Activated effector memory CD4-positive, alpha-beta T cell treated with Interleukin-2 at 50 U/mL for 16 hours (primary cell): Measurements from ENCODE around the gene MOB2.

Experiments used
- DNase-seq: peaks from one replicate; pipeline ENCODE4 v3.0.0-alpha.2; 2020

The MOB2 gene

DNA sequence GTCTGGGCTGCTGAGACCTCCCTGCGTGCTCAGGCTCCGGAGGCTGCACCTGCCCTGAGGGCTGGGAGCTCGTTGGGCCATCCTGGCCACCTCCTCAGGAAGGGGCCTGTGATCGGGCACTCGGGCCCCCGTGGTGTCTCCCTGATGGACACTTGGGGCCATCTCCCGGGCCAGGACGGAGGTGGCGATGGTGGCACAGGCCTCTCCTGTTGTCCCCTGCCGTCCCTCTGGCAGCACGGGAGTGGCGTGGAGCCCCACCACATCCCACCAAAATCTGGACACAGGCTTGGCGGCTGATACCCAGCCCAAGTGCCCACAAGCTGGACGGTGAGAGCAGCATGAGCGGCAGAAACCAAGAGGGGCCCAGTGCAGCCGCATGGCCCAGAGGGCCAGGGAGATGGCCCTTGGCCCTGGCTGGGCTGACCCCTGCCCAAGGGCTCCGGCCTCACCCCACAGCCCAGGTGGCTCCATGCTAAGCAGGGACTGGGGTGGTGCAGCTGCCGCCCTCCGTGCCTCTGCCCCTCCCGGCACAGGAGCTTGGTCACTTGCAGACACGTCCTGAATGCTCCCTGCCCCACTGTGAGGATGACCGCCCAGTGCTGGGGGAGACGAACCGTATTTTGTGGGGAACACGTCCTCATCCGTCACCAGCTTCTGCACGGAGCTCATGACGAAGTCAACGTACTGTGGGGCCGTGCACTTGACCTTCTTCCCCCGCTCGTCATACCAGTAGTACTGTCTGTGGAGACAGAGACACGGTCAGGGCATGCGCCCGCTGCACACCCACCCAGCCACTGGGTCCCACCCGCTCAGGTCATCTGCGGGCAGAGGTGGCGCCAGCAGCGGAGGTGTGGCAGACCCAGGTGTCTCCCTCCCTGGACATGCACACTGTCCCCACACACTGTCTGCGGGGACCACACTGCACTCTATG is 15.6 kb downstream of the MOB2 start:
- DNase-seq = no peak

DNA sequence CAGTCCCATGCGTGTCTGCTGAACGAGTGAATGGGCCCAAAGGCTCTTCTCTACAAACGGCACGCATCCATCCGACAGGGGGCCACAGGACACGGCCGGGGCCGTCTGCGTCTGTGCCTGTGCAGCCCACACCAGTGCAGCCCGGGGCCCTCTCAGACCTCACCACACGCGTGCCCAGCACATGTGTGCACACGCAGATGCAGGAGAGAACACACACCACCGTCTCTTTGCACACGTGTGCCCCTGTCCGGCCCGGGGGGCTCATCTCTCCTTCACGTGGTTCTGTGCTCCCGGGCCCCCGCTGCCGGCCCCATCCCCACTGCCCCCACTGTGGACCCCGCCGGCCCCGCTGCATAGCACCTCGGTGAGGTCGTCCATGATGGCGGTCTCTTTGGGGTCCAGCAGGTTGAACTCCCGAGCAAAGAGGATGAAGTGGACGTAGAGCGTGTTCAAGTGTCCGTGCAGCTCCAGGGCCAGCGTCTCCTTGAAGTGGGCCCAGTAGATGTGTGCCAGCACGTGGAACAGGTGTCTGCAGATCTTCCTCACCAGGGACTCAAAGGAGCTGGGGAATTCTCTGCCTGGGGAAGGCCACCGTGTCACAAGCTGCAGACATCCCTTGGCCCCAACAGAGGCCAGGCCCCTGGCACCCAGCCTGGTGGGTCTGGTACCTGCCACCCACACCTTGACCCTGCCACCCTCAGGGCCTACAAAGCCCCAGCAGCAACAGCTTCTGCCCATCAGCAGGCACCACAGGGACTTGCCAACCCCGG is 16.5 kb downstream of the MOB2 start:
- DNase-seq = no peak

DNA sequence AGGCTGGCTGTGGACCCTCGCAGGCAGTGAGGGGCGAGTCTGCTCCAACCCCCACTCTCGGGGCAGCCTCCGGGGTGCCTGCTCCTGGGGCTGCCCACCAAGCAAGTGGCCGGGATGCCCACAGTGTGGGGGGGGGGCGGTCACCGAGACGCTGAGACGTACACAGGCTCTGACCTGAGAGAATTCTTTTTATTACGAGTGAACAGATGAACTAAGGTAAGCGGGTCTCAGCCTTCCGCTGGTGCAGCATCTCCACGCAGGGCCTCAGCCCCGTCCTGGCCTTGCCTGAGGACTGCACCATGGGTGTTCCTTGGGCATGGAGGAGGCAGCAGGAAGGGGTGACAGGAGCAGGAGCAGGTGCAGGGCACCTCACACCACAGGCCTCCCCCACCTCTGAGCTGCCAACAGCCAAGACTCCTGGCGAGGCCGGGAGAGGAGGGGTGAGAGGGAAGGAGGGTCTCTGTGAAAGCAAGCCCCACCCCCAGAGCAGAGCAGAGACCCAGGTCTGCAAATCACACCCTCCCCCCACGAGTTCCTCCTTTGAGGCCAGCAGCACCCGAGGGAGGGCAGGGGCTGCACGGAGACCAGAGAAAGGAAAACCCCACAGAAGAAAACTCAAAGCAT is 17.2 kb downstream of the MOB2 start:
- DNase-seq = no peak

DNA sequence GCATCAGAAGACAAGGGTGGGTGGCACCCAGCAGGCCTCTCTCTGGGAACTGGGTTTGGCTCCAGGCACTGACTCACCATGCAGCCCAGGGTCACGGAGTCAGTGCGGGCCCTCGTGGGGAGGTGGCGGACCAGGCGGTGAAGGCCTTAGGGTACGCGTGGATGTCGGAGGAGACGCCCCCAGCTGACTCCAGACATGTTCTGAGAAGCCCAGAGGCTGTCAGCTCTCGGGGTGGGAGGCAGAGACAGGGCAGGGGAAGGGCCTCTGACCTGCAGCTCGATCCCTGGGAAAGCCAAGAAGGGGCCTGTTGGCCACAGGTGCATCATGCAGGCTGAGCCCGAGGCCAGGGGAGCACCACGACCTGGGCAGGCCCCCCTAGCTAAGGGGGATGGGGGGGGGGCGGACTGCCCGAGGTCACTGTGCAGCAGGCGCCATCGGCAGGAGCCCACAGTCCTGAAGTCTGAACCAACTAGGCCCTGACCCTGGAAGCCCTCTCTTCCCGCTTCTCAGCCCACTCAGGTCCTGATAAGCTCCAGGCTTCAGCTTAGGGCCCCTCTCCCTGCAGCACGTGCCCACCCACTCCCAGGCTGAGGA is 18.0 kb downstream of the MOB2 start:
- DNase-seq = no peak

DNA sequence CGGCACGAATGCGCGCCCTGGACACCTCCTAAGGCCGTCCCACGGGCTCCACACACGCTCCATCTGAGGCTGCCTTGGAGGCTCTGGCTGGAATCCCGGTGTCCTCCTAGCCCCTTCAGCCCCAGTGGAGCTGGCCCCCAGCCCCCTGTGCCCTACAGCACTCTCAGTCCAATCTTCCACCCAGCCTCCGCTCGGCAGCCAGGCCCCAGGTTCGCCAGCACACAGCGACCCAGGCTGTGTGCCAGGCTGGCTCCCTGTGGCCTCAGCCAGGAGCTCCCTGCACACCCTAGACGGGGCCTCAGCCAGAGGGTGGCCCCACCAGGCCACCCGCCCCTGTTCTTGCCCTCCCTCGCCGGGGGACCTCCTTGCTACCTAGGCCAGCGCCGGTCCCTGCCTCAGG is 18.6 kb downstream of the MOB2 start:
- DNase-seq = no peak

DNA sequence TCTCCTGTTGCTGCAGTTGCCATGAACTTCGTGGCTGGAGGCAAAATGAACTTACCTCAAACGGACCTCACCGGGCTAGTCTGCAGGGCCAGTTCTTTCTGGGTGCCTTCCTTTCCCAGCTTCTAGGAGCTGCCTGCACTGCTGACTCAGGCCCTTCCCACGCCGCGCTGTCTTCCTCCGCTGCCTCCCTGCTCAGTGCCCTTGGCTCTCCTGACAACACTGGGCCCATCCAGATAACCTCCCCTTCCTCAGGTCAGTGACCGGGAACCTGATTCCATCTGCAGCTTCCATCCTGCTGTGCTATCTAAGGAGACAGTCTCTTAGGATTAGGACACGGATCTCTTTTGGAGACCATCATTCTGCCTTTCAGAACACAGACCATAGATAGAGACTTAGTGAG is 19.3 kb downstream of the MOB2 start:
- no peak for DNase-seq

DNA sequence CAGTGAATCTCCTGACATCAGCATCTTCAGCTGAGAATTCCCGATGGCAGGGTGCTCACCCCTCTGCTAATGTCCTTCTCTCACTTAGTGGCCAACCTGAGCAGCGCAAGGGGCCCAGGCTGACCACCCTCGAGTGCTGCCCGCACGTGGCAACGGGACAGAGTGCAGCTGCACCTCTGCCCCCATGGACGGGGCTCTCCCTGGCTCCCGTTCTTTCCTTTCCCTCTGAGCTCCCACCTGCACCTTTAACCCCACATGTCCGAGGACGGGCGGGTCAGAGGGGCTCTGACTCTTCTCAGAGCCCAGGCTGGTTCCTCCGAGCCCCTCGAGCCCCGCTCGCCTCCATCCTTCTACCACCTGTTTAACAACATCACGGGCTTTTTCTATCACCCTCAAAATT is 19.8 kb downstream of the MOB2 start:
- DNase-seq = no peak

DNA sequence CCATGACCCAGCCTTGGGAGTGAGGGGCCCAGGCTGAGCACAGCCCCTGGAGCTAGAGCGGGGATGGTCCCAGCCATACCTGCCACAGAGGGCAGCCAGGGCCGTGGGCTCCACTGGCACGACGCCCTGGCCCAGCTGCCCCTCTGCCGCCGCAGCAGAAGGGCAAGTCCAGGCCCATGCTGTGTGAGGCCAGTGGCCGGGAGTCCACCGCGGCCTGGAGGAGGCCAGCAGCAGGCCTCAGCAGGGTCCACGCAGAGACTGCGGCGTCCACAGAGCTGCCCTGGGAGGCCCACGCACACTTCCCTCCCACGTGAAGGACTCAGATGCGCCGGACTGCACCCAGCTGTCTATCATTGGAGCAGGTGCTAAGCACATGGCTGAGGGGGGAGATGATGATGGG is 23.5 kb downstream of the MOB2 start:
- no peak for DNase-seq

DNA sequence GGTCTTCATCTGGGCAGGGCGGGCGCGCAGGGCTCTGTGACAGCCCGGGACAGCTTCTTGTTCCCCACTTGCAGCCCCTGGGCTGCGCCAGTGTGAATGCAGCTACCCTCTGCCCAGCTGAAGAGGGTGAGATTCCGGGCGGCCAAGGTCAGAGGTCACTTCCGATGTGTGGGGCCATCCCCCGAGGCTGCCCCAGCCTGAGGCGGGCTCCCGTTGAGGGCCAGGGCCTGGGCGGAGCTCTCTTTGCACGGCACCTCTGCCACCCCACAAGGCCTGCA is 23.9 kb downstream of the MOB2 start:
- no peak for DNase-seq

DNA sequence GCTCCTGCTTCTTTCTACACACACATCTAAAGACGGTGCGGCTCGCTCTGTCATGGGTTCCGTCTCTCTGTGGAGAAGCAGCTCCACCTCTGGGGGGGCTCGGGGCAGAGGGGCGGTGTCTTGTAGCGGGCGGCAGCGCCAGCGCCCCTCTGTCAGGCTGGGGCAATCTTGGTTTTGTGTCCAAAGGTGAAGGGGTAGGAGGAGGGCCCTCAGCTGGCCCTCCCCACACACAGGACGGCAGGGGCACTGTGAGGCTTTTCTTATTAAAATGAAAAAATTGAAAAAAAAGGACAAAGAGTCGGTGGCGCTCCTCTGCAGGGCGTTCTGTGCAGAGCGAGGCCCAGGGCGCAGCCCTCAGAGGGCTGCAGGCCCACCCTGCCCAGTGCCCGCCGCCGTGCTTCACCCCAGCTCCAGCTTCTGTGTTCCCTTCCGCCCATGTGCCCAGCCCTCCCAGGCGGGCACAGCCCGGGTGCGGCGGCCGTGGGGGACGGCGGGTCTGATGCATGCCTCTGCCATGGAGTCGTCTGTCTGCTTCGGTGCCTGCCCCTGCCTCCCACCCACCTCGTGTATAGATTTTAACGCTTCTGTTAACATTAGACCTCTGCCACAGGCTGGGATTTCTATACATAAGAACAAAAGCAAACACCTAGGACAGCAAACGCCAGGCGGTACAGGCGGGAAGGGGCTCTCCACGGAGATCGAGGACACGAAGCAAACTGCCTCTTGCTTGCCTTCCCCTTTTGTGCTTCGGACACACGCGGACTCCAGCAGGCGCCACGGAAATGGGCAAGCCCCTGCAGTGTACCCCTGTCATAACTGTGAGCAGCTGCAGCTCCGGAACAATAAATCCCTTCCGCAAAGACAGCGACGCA is 24.5 kb downstream of the MOB2 start:
- DNase-seq = no peak

DNA sequence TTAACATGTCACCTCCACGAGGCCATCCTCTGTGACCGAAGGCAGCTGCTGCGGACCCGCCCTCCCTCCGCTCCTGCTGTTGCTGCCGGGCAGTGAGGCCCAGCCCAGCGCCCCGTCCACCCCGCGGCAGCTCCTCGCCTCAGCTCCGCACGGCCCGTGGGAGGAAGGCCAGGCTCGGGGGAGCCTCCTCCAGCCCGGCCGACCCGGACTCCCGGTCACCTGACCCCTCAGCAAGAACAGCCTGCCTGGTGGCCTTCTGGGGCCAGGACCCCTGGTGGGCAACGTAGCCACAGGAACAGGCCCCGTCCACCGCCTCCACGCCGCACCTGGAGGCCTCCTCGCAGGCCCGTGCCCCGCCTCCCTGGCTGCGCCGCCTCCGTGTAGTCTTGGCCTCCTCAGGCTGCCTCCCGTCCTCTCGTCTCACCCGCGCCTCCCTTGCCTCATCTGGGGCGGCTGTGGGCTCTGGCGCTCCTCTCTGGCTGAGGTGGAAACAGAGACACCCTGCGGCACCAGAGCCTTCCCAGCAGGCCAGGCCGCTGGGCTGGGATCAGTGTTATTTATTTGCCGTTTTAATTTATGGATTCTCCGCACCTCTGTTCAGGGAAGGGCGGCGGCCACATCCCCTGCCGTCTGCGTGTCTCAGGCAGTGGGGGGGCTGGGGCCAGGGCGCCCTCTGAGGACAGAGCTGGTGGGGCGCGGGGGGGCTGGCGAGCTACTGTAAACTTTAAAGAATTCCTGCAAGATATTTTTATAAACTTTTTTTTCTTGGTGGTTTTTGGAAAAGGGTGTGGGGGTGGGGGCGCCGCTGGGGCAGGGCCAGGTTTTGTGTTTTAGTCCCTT is 25.4 kb downstream of the MOB2 start:
- DNase-seq = no peak

DNA sequence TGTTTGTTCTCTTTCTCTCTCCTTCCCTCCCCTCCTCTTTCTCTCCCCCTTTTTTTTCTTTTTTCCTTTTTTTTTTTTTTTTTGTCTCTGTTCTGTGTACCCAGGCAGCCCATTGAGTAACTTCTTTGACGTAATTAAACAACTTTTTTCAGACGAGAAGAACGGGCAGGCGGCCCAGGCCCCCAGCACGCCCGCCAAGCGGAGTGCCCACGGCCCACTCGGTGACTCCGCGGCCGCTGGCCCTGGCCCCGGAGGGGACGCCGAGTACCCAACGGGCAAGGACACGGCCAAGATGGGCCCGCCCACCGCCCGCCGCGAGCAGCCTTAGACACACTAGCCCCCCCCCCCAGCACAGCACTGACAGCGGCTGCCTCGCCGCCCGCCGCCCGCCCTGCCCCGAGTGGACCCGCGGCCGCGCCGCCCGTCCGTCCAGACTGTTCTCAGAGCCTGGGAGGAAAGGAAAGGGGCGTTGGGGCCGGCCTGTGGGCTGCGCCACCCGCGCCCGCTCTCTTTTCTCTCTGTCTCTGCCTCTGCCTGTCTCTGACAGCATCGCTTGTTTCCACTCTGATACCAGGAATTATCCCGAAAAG is 26.1 kb downstream of the MOB2 start:
- no peak for DNase-seq

DNA sequence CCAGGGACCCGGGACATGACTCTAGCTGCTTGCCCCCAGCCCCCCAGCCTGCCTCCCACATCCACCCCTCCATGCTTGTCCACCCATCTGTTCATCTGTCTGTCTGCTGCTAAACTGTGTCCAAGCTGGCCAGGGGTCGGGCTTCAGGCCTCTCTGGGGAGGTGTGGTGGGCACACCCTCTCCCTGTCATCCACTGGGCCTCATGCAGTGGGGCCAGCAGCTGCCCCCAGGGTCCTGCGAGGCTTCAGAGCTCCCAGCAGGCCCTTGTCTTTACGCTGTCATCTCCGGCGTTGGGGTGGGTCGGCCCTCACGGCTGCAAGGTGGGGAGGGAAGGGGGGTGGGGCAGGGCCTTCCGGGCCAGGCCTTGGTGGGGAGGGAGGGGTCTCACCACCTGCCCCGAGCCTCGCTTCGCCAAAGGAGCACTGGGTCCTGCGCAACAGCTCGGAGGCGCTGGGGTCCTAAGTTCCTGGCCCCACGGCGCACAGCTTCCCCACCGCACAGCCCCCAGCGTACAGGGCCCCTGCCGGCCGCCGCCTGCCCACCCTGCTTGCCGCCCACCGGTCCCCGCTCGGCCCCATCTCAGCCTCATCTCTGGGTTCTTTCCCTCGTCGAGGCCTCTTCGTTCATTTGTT is 26.7 kb downstream of the MOB2 start:
- no peak for DNase-seq

DNA sequence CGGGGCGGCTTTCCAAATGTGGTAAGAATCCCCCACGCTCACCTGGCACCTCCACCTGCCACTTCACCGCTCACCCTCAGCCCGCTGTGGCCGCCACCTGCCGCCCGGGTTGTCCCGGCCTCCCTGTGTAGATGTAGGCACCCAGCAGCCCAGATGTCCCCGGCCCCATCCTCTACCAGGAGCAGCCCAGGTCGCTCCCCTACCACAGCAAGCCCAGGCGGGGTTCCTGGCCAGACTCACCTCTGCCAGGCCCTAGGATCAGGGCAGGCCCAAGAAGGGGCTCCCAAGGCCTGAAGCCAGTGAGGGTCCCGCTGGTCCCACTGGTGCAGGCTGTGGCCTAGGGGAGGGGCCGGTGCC is 27.4 kb downstream of the MOB2 start:
- DNase-seq = no peak

DNA sequence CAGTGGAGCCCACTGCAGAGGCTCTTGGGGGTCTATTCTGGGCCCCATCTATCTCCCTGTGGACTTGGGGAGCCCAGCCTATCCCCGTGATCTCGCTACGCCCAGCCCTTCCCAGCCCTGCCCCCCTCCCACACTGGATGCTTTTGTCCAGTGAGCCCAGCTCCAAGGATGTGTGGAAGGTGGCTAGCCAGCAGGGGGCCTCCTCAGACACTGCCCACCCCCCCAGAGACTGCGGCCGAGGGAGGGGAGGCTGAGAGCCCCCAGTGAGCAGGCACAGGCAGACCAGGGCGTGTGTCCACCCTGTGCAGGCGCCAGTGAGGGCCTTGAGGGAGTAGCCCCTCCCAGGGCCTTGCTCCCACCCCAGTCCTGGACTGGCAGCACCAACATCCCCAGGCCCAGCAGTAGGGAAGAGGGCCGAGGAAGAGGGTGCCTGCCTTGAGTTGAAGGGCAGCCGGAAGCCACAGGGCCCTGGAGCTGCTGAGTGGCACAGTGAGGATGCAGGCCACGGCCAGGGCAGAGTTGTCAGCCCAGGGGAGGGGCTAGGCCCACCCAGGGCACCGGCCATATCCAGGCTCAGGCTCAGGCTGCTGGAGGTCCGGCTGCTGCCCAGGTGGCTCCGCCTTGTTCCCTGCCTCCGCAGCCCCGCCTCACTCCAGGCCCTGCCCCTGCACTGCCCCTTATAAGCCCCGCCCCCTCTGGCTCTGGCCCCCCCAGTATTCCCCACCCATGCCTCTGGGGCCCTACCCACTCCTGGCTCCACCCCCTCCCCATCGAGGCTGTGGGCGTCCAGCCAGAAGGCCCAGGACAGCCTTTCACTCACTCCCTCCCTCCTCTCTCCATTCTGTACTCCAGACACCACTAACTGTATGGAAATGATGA is 28.0 kb downstream of the MOB2 start:
- no peak for DNase-seq

DNA sequence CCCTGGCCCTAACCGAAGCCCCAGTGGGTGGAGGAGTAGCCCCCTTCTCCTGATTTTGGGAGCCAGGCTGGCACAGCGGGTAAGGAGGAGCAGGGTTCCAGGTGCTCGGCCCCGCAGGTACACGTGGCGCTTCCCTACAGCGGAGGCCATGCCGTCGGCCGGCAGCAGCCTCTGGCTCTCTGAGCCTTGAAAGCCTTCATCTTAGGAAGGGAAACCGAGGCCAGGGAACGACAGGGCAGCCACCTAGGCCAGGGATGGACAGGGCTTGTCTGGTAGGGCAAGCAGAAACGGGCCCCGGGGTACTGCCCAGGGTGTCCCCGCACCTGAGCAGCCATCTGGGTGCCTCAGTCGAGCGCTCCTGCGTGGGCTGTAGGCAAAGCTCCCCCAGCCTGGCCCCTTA is 28.7 kb downstream of the MOB2 start:
- no peak for DNase-seq

DNA sequence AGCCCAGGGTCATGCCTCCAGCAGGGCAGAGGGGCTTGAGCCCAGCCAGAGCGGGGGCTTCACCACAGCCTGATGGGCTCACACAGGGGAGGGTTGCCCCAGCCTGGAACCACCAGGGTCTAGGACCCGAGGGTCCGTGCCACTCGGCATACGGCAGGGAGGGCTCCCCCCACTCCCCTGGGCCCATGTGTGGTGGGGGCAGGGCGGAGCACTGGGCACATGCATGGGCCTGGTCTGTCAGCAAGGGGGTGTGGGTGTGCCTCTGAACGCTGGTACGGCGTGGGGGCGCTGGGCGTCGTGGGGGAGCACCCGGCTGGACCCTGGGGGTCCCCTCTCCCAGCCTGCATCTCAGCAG is 29.3 kb downstream of the MOB2 start:
- DNase-seq = no peak

DNA sequence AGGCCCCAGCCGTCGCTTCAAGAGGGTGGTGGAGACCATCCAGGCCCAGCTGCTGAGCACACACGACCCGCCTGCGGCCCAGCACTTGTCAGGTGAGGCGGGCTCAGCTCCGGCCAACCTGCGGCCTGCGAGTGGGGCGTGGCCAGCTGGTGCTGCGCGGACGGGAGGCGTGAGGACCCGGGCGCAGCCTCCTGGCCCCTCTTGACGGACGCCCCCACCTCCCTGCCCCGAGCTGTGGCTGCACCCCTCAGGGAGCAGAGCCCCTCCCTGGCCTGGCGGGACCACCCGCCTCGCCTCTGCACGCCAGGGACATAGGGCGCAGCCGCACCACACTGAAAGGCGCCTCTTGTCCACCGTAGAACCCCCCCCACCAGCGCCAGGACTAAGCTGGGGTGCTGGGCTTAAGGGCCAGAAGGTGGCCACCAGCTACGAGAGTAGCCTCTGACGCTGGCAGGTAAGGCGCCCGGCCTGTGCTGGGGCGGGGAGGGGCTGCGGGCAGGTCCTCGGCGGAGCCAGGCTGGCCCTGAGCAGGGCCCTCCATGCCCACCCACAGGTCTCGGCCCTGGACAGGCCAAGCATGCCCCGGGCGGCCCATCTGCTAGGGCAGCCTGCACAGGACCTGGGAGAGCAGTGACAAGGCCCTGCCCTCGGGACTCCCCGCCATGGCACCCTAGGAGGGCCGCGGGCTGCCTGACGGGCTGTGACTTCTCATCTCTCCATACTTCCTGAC is 29.8 kb downstream of the MOB2 start:
- no peak for DNase-seq

DNA sequence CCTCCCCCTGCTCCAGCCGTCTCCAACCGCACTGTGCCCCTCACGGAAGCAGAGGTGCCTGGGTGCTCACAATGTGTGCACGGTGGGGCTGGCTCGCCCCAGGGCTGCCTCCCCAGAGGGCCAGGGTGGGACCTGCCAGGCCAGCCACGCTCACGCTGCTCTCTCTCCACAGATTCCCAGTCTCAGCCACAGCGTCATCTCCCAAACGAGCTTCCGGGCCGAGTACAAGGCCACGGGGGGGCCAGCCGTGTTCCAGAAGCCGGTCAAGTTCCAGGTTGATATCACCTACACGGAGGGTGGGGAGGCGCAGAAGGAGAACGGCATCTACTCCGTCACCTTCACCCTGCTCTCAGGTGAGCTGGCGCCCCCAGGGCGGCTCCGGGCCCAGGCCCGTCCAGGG is 30.4 kb downstream of the MOB2 start:
- DNase-seq = no peak

DNA sequence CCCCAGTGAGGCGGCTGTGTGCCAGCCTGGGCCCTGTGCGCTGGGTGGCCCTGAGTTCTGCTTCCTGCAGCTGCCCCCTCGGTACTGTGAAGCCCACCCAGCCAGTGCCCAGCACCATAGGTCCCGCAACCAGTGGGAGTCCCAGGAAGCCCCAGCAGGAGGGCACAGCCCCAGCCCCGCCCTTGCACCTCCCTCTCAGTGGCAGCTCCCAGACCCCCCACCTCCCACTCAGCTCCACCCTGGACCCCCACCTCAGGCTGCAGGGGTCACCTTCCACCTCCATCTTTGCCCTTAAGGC is 30.9 kb downstream of the MOB2 start:
- DNase-seq = no peak
